ENCODE measurements around the gene TMEM256. TPM values are rescaled to one million over a fixed set of nuclear protein-coding genes. Genes with fewer than 3 reads are reported as not detected.

TMEM256 gene
- total and polyA plus RNA-seq, 9 of the 15 experiments (the other 6 are each of a cell fraction or from before 2014, with no cell fraction given): 43.4 to 177 (median 68.5) TPM

GRCh38 chr17:7394452-7395191 is 9.3 kb downstream of the TMEM256 start, which contains the start of gene PLSCR3 (continued):
- TF ChIP-seq ARID4B (CRISPR knock-in tag; IDR thresholded peaks at IDR 0.05) (peak; percentile 59; the same call in 1 of the 2 replicates), GABPB1 (CRISPR knock-in tag; IDR thresholded peaks at IDR 0.05) (peak; percentile 51; the same call in 1 of the 2 replicates), STAT5A (IDR thresholded peaks at IDR 0.05; ENCODE audit: borderline replicate concordance, low read length) (no peak), PHB2 (IDR thresholded peaks at IDR 0.05; ENCODE audit: low read depth) (no peak), SRSF9 (IDR thresholded peaks at IDR 0.05; ENCODE audit: borderline replicate concordance, low read depth, low read length) (no peak), NR2C1 (IDR thresholded peaks at IDR 0.05) (no peak), NR2C1 (tag; IDR thresholded peaks at IDR 0.05) (no peak), POLR2AphosphoS5 (IDR thresholded peaks at IDR 0.05; ENCODE audit: control insufficient read depth, insufficient read depth, low read depth, low read length) (0 out of 2 replicates have a peak, but pooled peaks have one; percentile 26), FOXP4 (CRISPR knock-in tag; IDR thresholded peaks at IDR 0.05; ENCODE audit: borderline replicate concordance) (no peak), HOXB6 (CRISPR knock-in tag; IDR thresholded peaks at IDR 0.05; ENCODE audit: borderline replicate concordance) (no peak), NRF1 (conservative IDR thresholded peaks at IDR 0.05 in 1 of 2, IDR thresholded peaks at IDR 0.05 in 1 of 2) (peak; percentile 65 to 71), C11orf30 (IDR thresholded peaks at IDR 0.05; ENCODE audit: low read depth) (peak; percentile 59; the same call in 1 of the 2 replicates), HDGF (IDR thresholded peaks at IDR 0.05) (no peak), SAP30 (IDR thresholded peaks at IDR 0.05; ENCODE audit: borderline replicate concordance, insufficient read depth, low read depth, low read length, poor library complexity, severe bottlenecking) (peak; percentile 56), ZNF707 (CRISPR knock-in tag; conservative IDR thresholded peaks at IDR 0.05) (no peak)
- TF ChIP-seq, protein P1, sequence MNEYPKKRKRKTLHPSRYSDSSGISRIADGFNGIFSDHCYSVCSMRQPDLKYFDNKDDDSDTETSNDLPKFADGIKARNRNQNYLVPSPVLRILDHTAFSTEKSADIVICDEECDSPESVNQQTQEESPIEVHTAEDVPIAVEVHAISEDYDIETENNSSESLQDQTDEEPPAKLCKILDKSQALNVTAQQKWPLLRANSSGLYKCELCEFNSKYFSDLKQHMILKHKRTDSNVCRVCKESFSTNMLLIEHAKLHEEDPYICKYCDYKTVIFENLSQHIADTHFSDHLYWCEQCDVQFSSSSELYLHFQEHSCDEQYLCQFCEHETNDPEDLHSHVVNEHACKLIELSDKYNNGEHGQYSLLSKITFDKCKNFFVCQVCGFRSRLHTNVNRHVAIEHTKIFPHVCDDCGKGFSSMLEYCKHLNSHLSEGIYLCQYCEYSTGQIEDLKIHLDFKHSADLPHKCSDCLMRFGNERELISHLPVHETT (CRISPR knock-in tag; conservative IDR thresholded peaks at IDR 0.05 in 1 of 2, IDR thresholded peaks at IDR 0.05 in 1 of 2): peak in 1 of 2 experiments; percentile 67; a peak in 1 of 4 replicates
- TF ChIP-seq, protein P2, sequence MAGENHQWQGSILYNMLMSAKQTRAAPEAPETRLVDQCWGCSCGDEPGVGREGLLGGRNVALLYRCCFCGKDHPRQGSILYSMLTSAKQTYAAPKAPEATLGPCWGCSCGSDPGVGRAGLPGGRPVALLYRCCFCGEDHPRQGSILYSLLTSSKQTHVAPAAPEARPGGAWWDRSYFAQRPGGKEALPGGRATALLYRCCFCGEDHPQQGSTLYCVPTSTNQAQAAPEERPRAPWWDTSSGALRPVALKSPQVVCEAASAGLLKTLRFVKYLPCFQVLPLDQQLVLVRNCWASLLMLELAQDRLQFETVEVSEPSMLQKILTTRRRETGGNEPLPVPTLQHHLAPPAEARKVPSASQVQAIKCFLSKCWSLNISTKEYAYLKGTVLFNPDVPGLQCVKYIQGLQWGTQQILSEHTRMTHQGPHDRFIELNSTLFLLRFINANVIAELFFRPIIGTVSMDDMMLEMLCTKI (IDR thresholded peaks at IDR 0.05; ENCODE audit: partially characterized antibody): no peak
